Progenitor cell of endocrine pancreas (in vitro differentiated cells): ENCODE measurements around the gene HLA-DMA. TPM values are rescaled to one million over a fixed set of nuclear protein-coding genes. Genes with fewer than 3 reads are reported as not detected.

Experiments used
- DNase-seq: peaks from one replicate; pipeline ENCODE4 v3.0.0; 2021; ENCODE audit warnings: low spot score; ENCODE audit not compliant: unreplicated experiment
- H3K27ac Mint-ChIP-seq: 2 replicates; pipeline ENCODE4 v1.8.0; 2021; ENCODE audit warnings: mild to moderate bottlenecking, moderate library complexity, mixed read lengths
- H3K27me3 Mint-ChIP-seq: 2 replicates; pipeline ENCODE4 v1.8.0; 2021; ENCODE audit warnings: mixed read lengths
- H3K36me3 Mint-ChIP-seq: 2 replicates; pipeline ENCODE4 v1.8.0; 2022; ENCODE audit warnings: mixed read lengths; ENCODE audit not compliant: insufficient read depth
- H3K4me1 Mint-ChIP-seq: 2 replicates; pipeline ENCODE4 v1.8.0; 2021; ENCODE audit warnings: low read depth, mixed read lengths
- H3K4me3 Mint-ChIP-seq: 2 replicates; pipeline ENCODE4 v1.8.0; 2021; ENCODE audit warnings: low read depth, mild to moderate bottlenecking, moderate library complexity, mixed read lengths
- H3K9me3 Mint-ChIP-seq: 2 replicates; pipeline ENCODE4 v1.8.0; 2021; ENCODE audit warnings: low read depth, mixed read lengths
- total RNA-seq: library from RNA; stranded (reverse); gene quantifications from 2 replicates; pipeline ENCODE4 v1.2.1, GENCODE V29; 2021
- TF ChIP-seq, protein P1 (sequence below): fragments of 200-600 bp; sonication (generic); IDR thresholded peaks from one replicate; pipeline ENCODE4 v1.5.0; 2021; ENCODE audit warnings: antibody characterized with exemption, mild to moderate bottlenecking; ENCODE audit not compliant: unreplicated experiment

HLA-DMA gene
- total RNA-seq, 1 donor from 2014 or later = 3.4 TPM

DNA sequence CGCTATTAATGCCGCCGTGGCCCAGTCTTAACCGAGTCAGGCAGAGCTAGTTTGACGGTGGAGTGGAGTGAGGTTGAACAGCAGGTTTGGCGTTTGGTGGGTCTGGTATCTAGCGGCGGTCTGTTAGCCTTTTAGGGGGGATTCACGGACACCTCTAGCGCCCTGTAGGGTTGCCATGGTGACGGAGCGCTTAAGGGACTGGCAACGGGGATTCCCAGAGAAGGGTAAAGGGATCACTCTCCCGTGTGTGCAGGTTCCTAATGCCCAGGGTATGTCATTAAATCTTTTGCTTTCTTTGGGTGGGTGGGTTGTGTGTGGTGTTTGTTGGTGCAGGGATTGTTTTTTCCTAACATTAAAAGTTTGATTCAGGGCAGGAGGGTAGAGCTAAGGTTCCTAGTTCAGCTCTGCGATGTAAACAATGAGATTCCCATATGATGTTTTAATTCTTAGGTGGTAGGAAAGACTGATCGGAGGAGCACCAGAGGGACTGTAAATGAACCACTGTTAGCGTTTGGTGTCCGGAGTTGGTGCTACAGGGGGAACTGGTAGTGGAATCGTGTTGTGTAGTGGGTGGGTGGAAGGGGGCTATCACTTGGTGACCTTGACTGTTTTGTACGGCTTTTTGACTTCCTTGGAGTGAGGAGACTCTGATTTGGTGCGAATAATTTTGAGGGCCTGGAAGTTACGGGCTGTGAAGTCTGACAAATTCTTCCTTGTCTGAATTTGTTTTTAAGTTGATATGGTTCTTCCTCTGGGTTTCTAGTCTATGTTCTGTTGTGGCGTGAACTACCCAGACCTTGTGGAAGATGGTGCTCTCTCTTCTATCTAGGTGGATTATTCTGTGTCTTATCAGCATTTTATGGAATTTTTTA is 20.5 kb upstream of the HLA-DMA start:
- no peaks in the 10 kb centered on the region for H3K9me3 Mint-ChIP-seq
- no peak for DNase-seq
- TF ChIP-seq, protein P1, sequence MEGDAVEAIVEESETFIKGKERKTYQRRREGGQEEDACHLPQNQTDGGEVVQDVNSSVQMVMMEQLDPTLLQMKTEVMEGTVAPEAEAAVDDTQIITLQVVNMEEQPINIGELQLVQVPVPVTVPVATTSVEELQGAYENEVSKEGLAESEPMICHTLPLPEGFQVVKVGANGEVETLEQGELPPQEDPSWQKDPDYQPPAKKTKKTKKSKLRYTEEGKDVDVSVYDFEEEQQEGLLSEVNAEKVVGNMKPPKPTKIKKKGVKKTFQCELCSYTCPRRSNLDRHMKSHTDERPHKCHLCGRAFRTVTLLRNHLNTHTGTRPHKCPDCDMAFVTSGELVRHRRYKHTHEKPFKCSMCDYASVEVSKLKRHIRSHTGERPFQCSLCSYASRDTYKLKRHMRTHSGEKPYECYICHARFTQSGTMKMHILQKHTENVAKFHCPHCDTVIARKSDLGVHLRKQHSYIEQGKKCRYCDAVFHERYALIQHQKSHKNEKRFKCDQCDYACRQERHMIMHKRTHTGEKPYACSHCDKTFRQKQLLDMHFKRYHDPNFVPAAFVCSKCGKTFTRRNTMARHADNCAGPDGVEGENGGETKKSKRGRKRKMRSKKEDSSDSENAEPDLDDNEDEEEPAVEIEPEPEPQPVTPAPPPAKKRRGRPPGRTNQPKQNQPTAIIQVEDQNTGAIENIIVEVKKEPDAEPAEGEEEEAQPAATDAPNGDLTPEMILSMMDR = no peak
- H3K27ac Mint-ChIP-seq = peak overlapping the region; percentile 100
- H3K27me3 Mint-ChIP-seq = no peaks in the 10 kb centered on the region
- peak overlapping the region; percentile 92 for H3K4me3 Mint-ChIP-seq
- H3K36me3 Mint-ChIP-seq = peaks cover 60% of the 10 kb centered on the region
- H3K4me1 Mint-ChIP-seq = peaks cover 27% of the 10 kb centered on the region

DNA sequence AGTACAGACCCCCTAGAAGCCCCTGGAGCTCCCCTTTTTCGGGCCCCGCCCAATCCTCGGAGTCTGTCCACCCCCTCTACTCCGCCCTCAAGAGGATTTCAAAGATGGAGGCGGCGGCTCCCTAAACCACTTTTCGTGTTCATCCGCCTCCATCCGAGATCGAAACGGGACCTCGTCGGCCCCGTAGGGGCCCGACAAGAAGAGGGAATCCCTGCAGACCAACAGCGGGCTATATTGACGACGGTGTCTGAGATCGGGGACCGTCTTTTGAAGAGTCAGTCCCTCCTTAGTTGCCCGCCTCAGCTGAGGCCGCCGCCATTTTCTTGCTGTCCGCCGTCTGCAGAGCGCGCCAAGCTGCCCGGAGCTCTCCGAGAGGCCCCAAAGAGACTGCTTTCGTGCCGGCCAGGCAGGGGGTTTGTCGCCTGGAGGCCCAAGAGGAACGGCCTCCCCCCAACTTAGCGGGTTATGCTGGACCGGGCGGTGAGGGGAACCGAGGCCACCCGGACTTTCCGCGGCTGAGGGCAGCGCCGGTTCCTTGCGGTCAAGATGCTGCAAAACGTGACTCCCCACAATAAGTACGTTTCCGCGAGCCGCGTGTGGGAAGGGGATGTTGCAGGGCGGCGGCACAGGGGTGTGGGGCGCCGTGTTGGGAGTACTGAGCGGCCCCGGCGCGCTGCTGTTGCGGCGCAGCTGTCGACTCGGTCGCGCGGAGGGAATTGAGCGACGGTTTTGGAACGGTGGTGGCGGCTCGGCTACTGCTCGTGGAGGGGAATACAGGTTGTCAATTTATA is 19.7 kb upstream of the HLA-DMA start:
- Mint-ChIP-seq H3K27me3 (no peaks in the 10 kb centered on the region), H3K4me3 (peak overlapping the region; percentile 92), H3K36me3 (peaks cover 52% of the 10 kb centered on the region), H3K9me3 (no peaks in the 10 kb centered on the region), H3K27ac (peak overlapping the region; percentile 100), H3K4me1 (peaks cover 28% of the 10 kb centered on the region)
- no peak for DNase-seq
- TF ChIP-seq, protein P1 = no peak

DNA sequence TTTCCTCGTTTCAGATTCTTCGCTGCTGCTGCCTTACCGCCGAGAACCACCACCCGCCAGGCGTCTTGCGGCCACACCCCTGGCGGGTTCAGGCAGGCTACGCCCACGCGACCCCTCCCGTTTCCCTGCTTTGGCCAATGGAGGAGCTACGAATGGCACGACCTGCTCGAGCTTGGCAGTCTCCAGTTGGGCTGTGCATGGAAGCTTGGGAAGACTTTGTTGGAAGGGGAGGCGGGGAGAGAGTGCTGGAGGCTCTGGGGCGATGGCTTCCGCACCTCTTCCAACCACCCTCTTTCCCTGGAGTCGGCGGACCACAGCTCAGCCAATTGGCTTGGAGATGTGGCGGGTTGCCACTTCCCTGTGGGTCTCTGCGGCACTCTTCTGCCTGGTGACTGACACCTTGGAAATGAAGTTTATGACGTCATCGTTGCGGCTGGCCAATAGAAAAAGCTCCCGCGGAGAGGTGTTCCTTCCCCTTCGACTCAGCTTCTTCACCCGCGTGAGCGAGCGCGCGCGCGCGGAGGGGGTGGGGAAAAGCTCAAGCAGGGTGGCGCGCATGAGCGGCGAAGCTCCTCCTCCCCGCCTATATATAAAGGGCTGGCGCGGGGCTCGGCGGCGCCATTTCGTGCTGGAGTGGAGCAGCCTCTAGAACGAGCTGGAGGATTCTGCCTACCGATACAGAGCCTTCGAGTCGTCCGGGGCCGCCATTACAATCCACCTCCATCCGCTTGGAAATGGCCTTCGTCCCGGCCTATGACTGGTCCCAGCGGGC is 18.9 kb upstream of the HLA-DMA start:
- DNase-seq = peak; percentile 99
- Mint-ChIP-seq H3K4me3 (peak overlapping the region; percentile 92), H3K36me3 (peaks cover 45% of the 10 kb centered on the region), H3K4me1 (peaks cover 32% of the 10 kb centered on the region), H3K9me3 (no peaks in the 10 kb centered on the region), H3K27ac (peak overlapping the region; percentile 100), H3K27me3 (no peaks in the 10 kb centered on the region)
- TF ChIP-seq, protein P1 = no peak

DNA sequence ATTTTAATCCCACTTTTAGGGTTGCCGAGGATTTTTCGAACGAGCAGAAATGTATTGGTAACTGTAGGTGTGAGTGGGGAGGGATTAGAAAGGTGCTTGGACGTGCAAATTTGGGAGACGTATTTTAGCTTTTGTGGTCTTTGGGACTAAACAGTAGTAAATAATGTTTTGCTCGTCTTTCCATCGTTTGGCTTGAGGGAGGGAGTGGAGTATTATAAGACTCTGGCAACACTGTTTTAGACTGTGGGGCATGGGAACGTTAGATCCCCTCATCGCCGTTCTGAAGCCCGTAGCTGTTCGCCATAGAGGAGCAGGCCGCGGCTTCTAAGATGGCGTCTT is 18.3 kb upstream of the HLA-DMA start:
- Mint-ChIP-seq H3K36me3 (peaks cover 40% of the 10 kb centered on the region), H3K27ac (peak overlapping the region; percentile 100), H3K9me3 (no peaks in the 10 kb centered on the region), H3K27me3 (no peaks in the 10 kb centered on the region), H3K4me1 (peaks cover 33% of the 10 kb centered on the region), H3K4me3 (peak overlapping the region; percentile 92)
- TF ChIP-seq, protein P1 = no peak
- DNase-seq = no peak
